Head of caudate nucleus (tissue), 42 donors: ENCODE measurements around the gene PSME3.
"Not testable (repeated sequence)": the region's sequence is repeated elsewhere in the genome, so short reads cannot be mapped to it uniquely, and the experiment has no call there.

Source experiments
- DNase-seq, 42 donors: peaks; one replicate each; pipeline versions ENCODE4 v3.0.0 to v3.0.0-alpha.2; 2020 to 2021; ENCODE audit warnings: mixed read lengths in 7 of 42
- intact Hi-C: fragments of 100-400 bp; cut with DNase I; formaldehyde crosslinking; loops from one replicate; pipeline ENCODE4 v1.15.0; 2022

PSME3 gene

GRCh38 chr17:42846594-42847280 is 13.5 kb downstream of the PSME3 start:
- intact Hi-C loops = loop anchor here (10.0 kb wide), 2 partner anchors 88 to 148 kb away; partner anchors contain the start of gene RPL27
- no peak for DNase-seq

- intact Hi-C loops = loop anchor here (10.0 kb wide), 2 partner anchors 87 to 147 kb away; partner anchors contain the start of gene RPL27
- no peak for DNase-seq
Measured at GRCh38 chr17:42848093-42848492, 14.9 kb downstream of the PSME3 start.

GRCh38 chr17:42849031-42849430 is 15.8 kb downstream of the PSME3 start:
- DNase-seq = no peak
- intact Hi-C loops = loop anchor here (10.0 kb wide), 2 partner anchors 86 to 146 kb away; partner anchors contain the start of gene RPL27

GRCh38 chr17:42849451-42850181 is 16.4 kb downstream of the PSME3 start:
- DNase-seq = no peak
- intact Hi-C loops = loop anchor here (10.0 kb wide), 2 partner anchors 85 to 145 kb away; partner anchors contain the start of gene RPL27

GRCh38 chr17:42850954-42851353 is 17.8 kb downstream of the PSME3 start, which contains the start of gene AOC3:
Gene AOC3 (plus strand): TSS chr17:42851199. CDS start chr17:42851344, 145 bp downstream.
- DNase-seq = no peak
- intact Hi-C loops = no loop called here

GRCh38 chr17:42851371-42852240 is 18.4 kb downstream of the PSME3 start:
- intact Hi-C loops, DNase-seq: not testable (repeated sequence)

GRCh38 chr17:42852351-42852750 is 19.2 kb downstream of the PSME3 start:
- intact Hi-C loops = no loop called here
- no peak for DNase-seq

- intact Hi-C loops = no loop called here
Measured at GRCh38 chr17:42853004-42853403, 19.8 kb downstream of the PSME3 start.

GRCh38 chr17:42853597-42853967 is 20.4 kb downstream of the PSME3 start:
- DNase-seq = no peak
- intact Hi-C loops = no loop called here

More at GRCh38 chr17:42853004-42853403, 19.8 kb downstream of the PSME3 start:
- no peak for DNase-seq

- intact Hi-C loops = no loop called here
- no peak for DNase-seq
Measured at GRCh38 chr17:42853968-42854790, 21.0 kb downstream of the PSME3 start.

GRCh38 chr17:42855048-42855596 is 21.9 kb downstream of the PSME3 start:
- no peak for DNase-seq
- intact Hi-C loops = no loop called here

- DNase-seq, intact Hi-C loops: not testable (repeated sequence)
Measured at GRCh38 chr17:42856093-42856492, 22.9 kb downstream of the PSME3 start.

- intact Hi-C loops, DNase-seq: not testable (repeated sequence)
Measured at GRCh38 chr17:42856516-42856915, 23.3 kb downstream of the PSME3 start.

- no peak for DNase-seq
- intact Hi-C loops = no loop called here
Measured at GRCh38 chr17:42857389-42857788, 24.2 kb downstream of the PSME3 start.

GRCh38 chr17:42865638-42866094 is 32.5 kb downstream of the PSME3 start:
- no peak for DNase-seq
- intact Hi-C loops = no loop called here

- intact Hi-C loops = no loop called here
- DNase-seq = no peak
Measured at GRCh38 chr17:42866216-42866615, 33.0 kb downstream of the PSME3 start.

- DNase-seq = no peak
- intact Hi-C loops = no loop called here
Measured at GRCh38 chr17:42866631-42867575, 33.7 kb downstream of the PSME3 start.
